Spleen (tissue), 7 donors: ENCODE measurements around the gene SAFB2.

Experiments used
- CTCF ChIP-seq, 11 experiments: fragments of 200-600 bp in 7 of 11; fragments of 450-650 bp in 4 of 11; sonication (generic) in 4 of 11; IDR thresholded peaks in 8 of 11; conservative IDR thresholded peaks in 3 of 11; 1 replicate in 7 of 11; 2 replicates in 4 of 11; pipeline versions ENCODE4 v1.4.0 to v1.8.0; 2016 to 2021; ENCODE audit warnings: antibody characterized with exemption in 11 of 11, inconsistent platforms in 4 of 11, mild to moderate bottlenecking in 1 of 11
- POLR2A ChIP-seq, 3 donors: fragments of 450-650 bp; IDR thresholded peaks; one replicate each; pipeline ENCODE4 v1.5.1; 2017; ENCODE audit warnings: antibody characterized with exemption in 3 of 3, mild to moderate bottlenecking in 1 of 3
- donor health status: DM: no; HTN: no; CAD: no; lungs with moderate emphysema.
- donor health status: DM: no; HTN: no; CAD: no.
- donor health status: DM: no; HTN: no; CAD: no.

- TF ChIP-seq CTCF (IDR thresholded peaks at IDR 0.05 in 8 of 11, conservative IDR thresholded peaks at IDR 0.05 in 3 of 11): no peak
- no peak for TF ChIP-seq POLR2A (IDR thresholded peaks at IDR 0.05)
Observed at GRCh38 chr19:5607318-5608275, 15.0 kb downstream of the SAFB2 start.
